ENCODE data around the gene RNF150.

DNA sequence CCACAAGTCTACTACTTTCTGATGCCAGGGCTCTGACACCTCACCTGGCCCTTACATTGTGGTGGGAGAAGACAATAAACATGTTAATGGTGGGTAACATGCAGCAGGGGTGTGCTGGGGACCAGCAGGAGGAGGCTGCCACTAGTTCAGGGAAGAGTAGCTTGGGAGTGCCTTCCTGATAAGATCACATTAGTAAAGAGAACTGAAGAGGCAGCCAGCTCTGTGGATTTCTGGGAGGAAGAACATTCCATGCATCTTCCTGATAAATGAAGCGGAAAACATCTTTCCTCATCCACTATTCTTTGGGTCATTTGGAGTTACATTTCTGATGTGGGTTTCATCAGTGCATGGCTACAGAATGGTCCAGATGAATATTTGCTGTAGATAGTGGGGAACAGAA is 9.0 kb downstream of the RNF150 start:
- TF ChIP-seq CTCF (IDR thresholded peaks at IDR 0.05) = no peak
- no peak for TF ChIP-seq POLR2A (IDR thresholded peaks at IDR 0.05)

Data from sigmoid colon (tissue), 3 donors.